ENCODE measurements around the gene MERTK.
"Not testable (repeated sequence)": the region's sequence is repeated elsewhere in the genome, so short reads cannot be mapped to it uniquely, and the experiment has no call there.

MERTK gene

DNA sequence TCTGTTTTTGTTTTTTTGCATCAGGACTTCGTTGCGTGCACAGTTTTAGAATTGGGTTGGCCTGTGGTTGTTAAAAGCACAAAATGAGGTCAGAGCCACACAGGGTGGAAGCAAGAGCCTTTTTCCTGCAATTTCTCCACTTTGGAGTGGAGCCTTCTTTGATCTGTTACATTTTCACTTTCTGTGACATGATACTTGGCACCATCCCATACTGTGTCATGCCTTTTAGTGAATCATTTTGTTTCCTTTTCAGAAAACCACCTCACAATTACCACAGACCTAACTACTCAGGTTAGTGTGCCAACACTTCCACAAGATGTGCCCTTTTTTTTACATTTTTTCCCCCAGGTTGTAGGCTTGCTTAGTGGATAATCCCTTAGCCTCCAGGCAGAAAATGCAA, 32.5 kb downstream of the MERTK start:
- H3K9ac ChIP-seq (ENCODE audit: low read depth, low read length, poor library complexity, severe bottlenecking) = no peak overlapping the region
- H3K27me3 ChIP-seq (ENCODE audit: insufficient read depth, low read length, poor library complexity, severe bottlenecking) = no peaks in the 10 kb centered on the region
- peaks cover 20% of the 10 kb centered on the region; the same call in 1 of the 2 replicates for H3K36me3 ChIP-seq (ENCODE audit: insufficient read depth, low read length)
- no peaks in the 10 kb centered on the region for H3K79me2 ChIP-seq (ENCODE audit: insufficient read depth, low read length)
- H3K4me1 ChIP-seq (ENCODE audit: insufficient read depth, low read length, poor library complexity, severe bottlenecking) = no peaks in the 10 kb centered on the region
- no peaks in the 10 kb centered on the region for H3F3A ChIP-seq (ENCODE audit: low read depth)
- TF ChIP-seq CTCF (conservative IDR thresholded peaks at IDR 0.05; ENCODE audit: low read length) = no peak
- no peak for TF ChIP-seq EZH2phosphoT487 (IDR thresholded peaks at IDR 0.05; ENCODE audit: borderline replicate concordance)
- no peaks in the 10 kb centered on the region for H3K9me2 ChIP-seq (replicated peaks; ENCODE audit: low read depth, low read length)
- no peak overlapping the region for H3K4me3 ChIP-seq (ENCODE audit: low read length, poor library complexity, severe bottlenecking)
- H3K4me2 ChIP-seq (ENCODE audit: low read depth, low read length, poor library complexity, severe bottlenecking) = no peak overlapping the region
- H4K20me1 ChIP-seq (ENCODE audit: insufficient read depth, low read length, poor library complexity, severe bottlenecking) = no peaks in the 10 kb centered on the region
- no peak overlapping the region for H2AFZ ChIP-seq (ENCODE audit: low read length)
- no peaks in the 10 kb centered on the region for H3K9me3 ChIP-seq (ENCODE audit: insufficient read depth, low read depth, low read length)

GRCh38 chr2:111932841-111933291, 34.5 kb downstream of the MERTK start:
- Histone ChIP-seq H3K4me1 (ENCODE audit: insufficient read depth, low read length, poor library complexity, severe bottlenecking) (no peaks in the 10 kb centered on the region), H3F3A (ENCODE audit: low read depth) (no peaks in the 10 kb centered on the region), H2AFZ (ENCODE audit: low read length) (no peak overlapping the region), H3K4me3 (ENCODE audit: low read length, poor library complexity, severe bottlenecking) (no peak overlapping the region), H3K27me3 (ENCODE audit: insufficient read depth, low read length, poor library complexity, severe bottlenecking) (no peaks in the 10 kb centered on the region), H3K9ac (ENCODE audit: low read depth, low read length, poor library complexity, severe bottlenecking) (no peak overlapping the region), H3K9me3 (ENCODE audit: insufficient read depth, low read depth, low read length) (no peaks in the 10 kb centered on the region), H3K9me2 (replicated peaks; ENCODE audit: low read depth, low read length) (no peaks in the 10 kb centered on the region), H4K20me1 (ENCODE audit: insufficient read depth, low read length, poor library complexity, severe bottlenecking) (no peaks in the 10 kb centered on the region), H3K36me3 (ENCODE audit: insufficient read depth, low read length) (peaks cover 20% of the 10 kb centered on the region; the same call in 1 of the 2 replicates), H3K4me2 (ENCODE audit: low read depth, low read length, poor library complexity, severe bottlenecking) (no peak overlapping the region), H3K79me2 (ENCODE audit: insufficient read depth, low read length) (no peaks in the 10 kb centered on the region)
- TF ChIP-seq CTCF (conservative IDR thresholded peaks at IDR 0.05; ENCODE audit: low read length) = no peak
- TF ChIP-seq EZH2phosphoT487 (IDR thresholded peaks at IDR 0.05; ENCODE audit: borderline replicate concordance) = no peak

DNA sequence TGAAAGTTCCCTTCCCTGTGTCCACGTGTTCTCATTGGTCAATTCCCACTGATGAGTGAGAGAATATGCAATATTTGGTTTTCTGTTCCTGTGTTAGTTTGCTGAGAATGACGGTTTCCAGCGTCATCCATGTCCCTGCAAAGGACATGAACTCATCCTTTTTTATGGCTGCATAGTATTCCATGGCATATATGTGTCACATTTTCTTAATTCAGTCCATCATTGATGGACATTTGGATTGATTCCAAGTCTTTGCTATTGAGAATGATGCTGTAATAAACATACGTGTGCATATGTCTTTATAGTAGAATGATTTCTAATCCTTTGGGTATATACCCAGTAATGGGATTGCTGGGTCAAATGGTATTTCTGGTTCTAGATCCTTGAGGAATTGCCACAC, 35.5 kb downstream of the MERTK start:
- not testable (repeated sequence) for H3K9me3 ChIP-seq (ENCODE audit: insufficient read depth, low read depth, low read length); H3K4me1 ChIP-seq (ENCODE audit: insufficient read depth, low read length, poor library complexity, severe bottlenecking); H3K79me2 ChIP-seq (ENCODE audit: insufficient read depth, low read length); H3K4me3 ChIP-seq (ENCODE audit: low read length, poor library complexity, severe bottlenecking); H3F3A ChIP-seq (ENCODE audit: low read depth); H3K9ac ChIP-seq (ENCODE audit: low read depth, low read length, poor library complexity, severe bottlenecking); H3K27me3 ChIP-seq (ENCODE audit: insufficient read depth, low read length, poor library complexity, severe bottlenecking); H3K9me2 ChIP-seq (replicated peaks; ENCODE audit: low read depth, low read length); H2AFZ ChIP-seq (ENCODE audit: low read length); H3K4me2 ChIP-seq (ENCODE audit: low read depth, low read length, poor library complexity, severe bottlenecking); H4K20me1 ChIP-seq (ENCODE audit: insufficient read depth, low read length, poor library complexity, severe bottlenecking)
- peaks cover 20% of the 10 kb centered on the region; the same call in 1 of the 2 replicates for H3K36me3 ChIP-seq (ENCODE audit: insufficient read depth, low read length)

- Histone ChIP-seq H3K9me3 (ENCODE audit: insufficient read depth, low read depth, low read length) (no peaks in the 10 kb centered on the region), H3F3A (ENCODE audit: low read depth) (no peaks in the 10 kb centered on the region), H3K9me2 (replicated peaks; ENCODE audit: low read depth, low read length) (no peaks in the 10 kb centered on the region), H3K4me3 (ENCODE audit: low read length, poor library complexity, severe bottlenecking) (no peak overlapping the region), H4K20me1 (ENCODE audit: insufficient read depth, low read length, poor library complexity, severe bottlenecking) (no peaks in the 10 kb centered on the region), H3K36me3 (ENCODE audit: insufficient read depth, low read length) (0 out of 2 replicates have a peak, but pooled peaks cover 1% of the 10 kb centered on the region), H2AFZ (ENCODE audit: low read length) (no peak overlapping the region), H3K79me2 (ENCODE audit: insufficient read depth, low read length) (no peaks in the 10 kb centered on the region), H3K27me3 (ENCODE audit: insufficient read depth, low read length, poor library complexity, severe bottlenecking) (no peaks in the 10 kb centered on the region), H3K4me1 (ENCODE audit: insufficient read depth, low read length, poor library complexity, severe bottlenecking) (no peaks in the 10 kb centered on the region), H3K9ac (ENCODE audit: low read depth, low read length, poor library complexity, severe bottlenecking) (no peak overlapping the region), H3K4me2 (ENCODE audit: low read depth, low read length, poor library complexity, severe bottlenecking) (no peak overlapping the region)
- TF ChIP-seq CTCF (conservative IDR thresholded peaks at IDR 0.05; ENCODE audit: low read length) = no peak
- no peak for TF ChIP-seq EZH2phosphoT487 (IDR thresholded peaks at IDR 0.05; ENCODE audit: borderline replicate concordance)
Measured at GRCh38 chr2:111936881-111937280, 38.5 kb downstream of the MERTK start.

Data from Loucy (cell line).